GM21619 (cell line): ENCODE measurements around the gene COL4A6.
"Not testable (repeated sequence)": the region's sequence is repeated elsewhere in the genome, so short reads cannot be mapped to it uniquely, and the experiment has no call there.

Source experiments
- ATAC-seq: cut with Tn5 transposase; IDR thresholded peaks from one replicate; pipeline ENCODE4 v1.9.1; 2021; ENCODE audit not compliant: unreplicated experiment

The COL4A6 gene

GRCh38 chrX:108438110-108438623, at the start of gene COL4A6:
COL4A6 (minus strand) TSS chrX:108438422; CDS start chrX:108438196, 226 bp downstream.
- no peak for ATAC-seq

GRCh38 chrX:108485960-108486359, 47.7 kb upstream of the COL4A6 start:
- no peak for ATAC-seq

- ATAC-seq = no peak
Measured at GRCh38 chrX:108484251-108484650, 46.0 kb upstream of the COL4A6 start.

- ATAC-seq = not testable (repeated sequence)
Measured at GRCh38 chrX:108481528-108481927, 43.3 kb upstream of the COL4A6 start.

GRCh38 chrX:108473979-108474378, 35.8 kb upstream of the COL4A6 start:
- ATAC-seq = no peak

GRCh38 chrX:108468486-108468885, 30.3 kb upstream of the COL4A6 start:
- no peak for ATAC-seq

- ATAC-seq = no peak
Measured at GRCh38 chrX:108464604-108465003, 26.4 kb upstream of the COL4A6 start.

- ATAC-seq = no peak
Measured at GRCh38 chrX:108456971-108457477, 18.8 kb upstream of the COL4A6 start.

GRCh38 chrX:108453841-108454240, 15.6 kb upstream of the COL4A6 start:
- no peak for ATAC-seq

GRCh38 chrX:108447303-108447702, 9.1 kb upstream of the COL4A6 start:
- ATAC-seq = no peak

GRCh38 chrX:108442901-108443464, 4.8 kb upstream of the COL4A6 start:
- ATAC-seq = no peak

GRCh38 chrX:108439961-108440696, 1.9 kb upstream of the COL4A6 start:
- ATAC-seq = no peak

- no peak for ATAC-seq
Measured at GRCh38 chrX:108439426-108439942, 1.3 kb upstream of the COL4A6 start, which contains the start of gene COL4A5. COL4A5 (plus strand) TSS chrX:108439838; CDS start chrX:108440126, 288 bp downstream.

GRCh38 chrX:108437349-108438109, 693 bp downstream of the COL4A6 start:
- ATAC-seq = no peak

- no peak for ATAC-seq
Measured at GRCh38 chrX:108435261-108435660, 3.0 kb downstream of the COL4A6 start.

GRCh38 chrX:108426262-108426661, 12.0 kb downstream of the COL4A6 start:
- no peak for ATAC-seq

GRCh38 chrX:108420481-108420880, 17.7 kb downstream of the COL4A6 start:
- no peak for ATAC-seq

GRCh38 chrX:108419401-108419800, 18.8 kb downstream of the COL4A6 start:
- ATAC-seq = no peak

GRCh38 chrX:108417257-108417656, 21.0 kb downstream of the COL4A6 start:
- no peak for ATAC-seq

GRCh38 chrX:108415891-108416290, 22.3 kb downstream of the COL4A6 start:
- ATAC-seq = no peak

- no peak for ATAC-seq
Measured at GRCh38 chrX:108415146-108415545, 23.1 kb downstream of the COL4A6 start.
